Activated T-cell treated with anti-CD3 and anti-CD28 coated beads for 4 hours (primary cell): Measurements from ENCODE around the gene TMEM170B.

Experiments
- DNase-seq: peaks from one replicate; pipeline ENCODE4 v3.0.0-alpha.2; 2020

TMEM170B gene

DNA sequence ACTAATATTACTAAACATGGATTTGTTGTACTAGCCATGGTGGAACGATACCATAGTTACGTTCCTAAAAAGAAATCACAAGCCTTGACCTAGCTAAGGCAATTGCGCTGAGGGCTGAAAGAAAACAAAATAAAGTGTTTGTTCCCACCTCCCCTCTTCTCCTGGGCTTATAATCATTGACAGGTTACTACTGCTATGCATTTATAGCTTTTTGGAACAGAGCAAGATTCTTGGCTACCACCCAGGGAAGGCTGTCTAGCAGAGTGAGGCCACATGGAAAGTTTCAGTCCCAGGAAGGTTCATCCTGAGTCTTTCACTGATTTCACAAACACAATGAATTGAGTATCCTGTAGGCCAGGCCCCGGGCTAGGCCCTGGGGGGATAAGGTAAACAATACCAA lies 84.6 kb downstream of the TMEM170B start:
- no peak for DNase-seq

DNA sequence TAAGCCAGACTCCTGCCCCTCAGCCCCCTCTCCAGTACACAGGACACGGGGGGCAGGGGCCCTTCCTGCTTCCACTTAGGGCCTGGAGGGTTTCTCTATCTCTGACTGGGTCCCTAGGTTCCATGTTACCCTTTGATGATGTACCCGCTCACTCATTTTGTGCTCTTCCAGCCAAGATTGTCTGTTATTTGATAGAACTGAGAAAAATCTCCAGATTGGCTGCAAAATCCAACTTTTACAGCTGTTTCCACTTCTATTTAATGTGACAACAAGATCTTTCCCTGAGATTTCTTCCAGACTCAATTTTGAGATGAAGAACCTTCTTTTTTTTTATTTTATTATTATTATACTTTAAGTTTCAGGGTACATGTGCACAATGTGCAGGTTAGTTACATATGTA lies 85.7 kb downstream of the TMEM170B start:
- no peak for DNase-seq

DNA sequence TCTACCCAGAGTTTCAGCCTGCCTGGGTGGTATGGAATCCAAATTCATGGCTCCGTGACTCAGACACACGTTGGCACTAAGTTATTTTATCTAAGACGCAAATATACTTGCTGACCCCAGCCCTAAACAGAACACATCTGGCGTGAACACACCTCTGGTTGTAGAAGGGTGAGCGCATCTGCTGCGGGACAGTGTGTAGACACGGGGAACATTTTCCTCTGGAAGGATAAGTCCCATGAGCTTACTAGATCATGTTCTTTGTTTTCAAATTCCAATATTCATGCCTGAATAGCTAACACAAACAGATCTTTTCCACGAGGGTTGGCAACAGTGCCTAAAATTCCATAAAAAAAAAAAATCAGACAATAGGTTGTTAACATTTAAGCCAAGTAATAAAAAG lies 87.8 kb downstream of the TMEM170B start:
- DNase-seq: no peak

DNA sequence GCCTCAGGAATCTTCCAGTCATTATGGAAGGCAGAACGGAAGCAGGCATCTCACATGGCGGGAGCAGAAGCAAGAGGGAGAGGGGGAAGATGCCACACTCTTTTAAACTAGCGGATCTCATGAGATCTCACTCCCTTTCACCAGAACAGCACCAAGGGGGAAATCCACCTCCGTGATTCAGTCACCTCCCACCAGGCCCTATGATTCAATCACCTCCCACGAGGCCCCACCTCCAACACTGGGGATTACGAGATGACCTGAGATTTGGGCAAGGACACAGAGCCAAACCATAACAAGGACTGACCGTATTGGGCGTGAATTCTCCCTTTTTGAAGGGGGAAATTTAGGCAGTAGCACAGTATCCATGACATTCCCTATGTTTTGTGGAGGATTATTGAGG lies 88.8 kb downstream of the TMEM170B start:
- no peak for DNase-seq

DNA sequence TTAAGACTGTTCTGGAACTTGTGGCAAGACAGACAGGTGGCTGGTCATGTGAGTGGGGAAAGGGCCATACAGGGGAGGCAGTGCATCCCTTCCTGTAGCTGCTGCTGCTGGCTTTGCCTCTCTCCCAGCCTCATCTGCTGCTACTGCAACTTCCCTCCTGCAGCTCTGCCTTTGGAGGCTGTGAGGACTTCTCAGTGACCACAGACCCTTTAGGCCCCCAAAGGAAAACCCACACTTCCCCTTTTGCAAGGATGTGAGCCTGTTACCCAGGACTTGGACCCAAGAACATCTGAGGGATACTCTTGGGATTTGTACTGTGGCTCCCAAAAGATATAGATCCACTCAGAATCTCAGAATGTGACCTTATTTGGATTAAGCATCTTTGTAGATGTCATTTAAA lies 91.0 kb downstream of the TMEM170B start:
- DNase-seq: no peak

DNA sequence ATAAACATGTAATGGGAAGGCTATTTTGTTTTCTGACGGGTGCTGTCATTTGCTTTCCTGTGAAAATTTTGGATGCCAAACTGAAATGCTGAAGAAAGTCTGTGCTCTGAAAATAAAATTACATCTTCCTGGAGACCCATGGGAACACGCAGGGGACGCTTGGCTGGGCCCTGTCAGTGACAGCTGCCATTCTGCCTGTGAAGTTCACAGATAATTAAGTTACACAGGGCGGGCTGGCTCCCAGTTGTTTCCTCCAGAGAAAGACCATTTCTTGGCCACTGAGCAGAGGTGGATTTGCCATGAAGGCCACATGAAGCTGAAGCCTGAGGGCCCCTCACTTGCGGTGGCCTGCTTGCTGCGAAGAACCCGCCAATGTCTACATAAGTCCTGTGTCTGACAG lies 93.5 kb downstream of the TMEM170B start:
- no peak for DNase-seq

DNA sequence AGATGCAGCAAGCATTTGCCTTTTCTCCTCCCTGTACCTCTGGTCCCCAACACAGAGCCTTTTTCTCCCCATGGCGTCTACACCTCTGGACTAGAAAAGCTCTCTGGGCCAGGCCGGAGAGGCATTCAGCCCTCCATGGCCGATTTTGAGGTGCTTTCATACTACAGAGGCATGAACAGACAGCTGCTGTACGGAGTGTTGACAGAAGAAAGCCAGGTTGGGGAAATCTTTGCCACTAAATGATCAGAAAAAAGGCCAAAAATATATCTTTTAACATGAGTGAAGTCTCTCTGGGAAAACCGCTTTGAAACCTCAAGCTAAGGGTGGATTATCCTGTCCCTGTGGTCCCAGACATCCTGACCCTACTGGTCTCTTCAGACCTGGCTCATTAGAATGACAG lies 94.0 kb downstream of the TMEM170B start:
- DNase-seq: no peak

DNA sequence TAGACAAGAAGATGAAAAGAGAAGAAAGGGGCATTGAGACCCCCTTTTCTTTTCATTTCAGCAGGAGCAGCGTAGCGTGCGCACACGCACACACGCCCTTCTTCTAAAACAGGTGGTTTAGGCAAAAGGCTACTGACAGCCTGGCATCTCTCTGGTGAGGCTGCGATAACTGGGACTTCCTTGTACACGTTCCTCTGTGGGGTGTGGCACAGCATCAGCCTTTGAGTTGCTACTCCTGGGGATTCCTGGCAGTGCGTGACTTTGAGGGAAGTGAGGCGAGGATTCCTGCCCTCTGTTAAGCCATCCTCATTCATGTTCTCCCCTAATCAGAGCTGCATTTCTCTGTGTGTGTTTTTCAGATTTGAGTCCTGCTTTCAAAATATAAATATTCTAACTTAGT lies 94.7 kb downstream of the TMEM170B start:
- no peak for DNase-seq

DNA sequence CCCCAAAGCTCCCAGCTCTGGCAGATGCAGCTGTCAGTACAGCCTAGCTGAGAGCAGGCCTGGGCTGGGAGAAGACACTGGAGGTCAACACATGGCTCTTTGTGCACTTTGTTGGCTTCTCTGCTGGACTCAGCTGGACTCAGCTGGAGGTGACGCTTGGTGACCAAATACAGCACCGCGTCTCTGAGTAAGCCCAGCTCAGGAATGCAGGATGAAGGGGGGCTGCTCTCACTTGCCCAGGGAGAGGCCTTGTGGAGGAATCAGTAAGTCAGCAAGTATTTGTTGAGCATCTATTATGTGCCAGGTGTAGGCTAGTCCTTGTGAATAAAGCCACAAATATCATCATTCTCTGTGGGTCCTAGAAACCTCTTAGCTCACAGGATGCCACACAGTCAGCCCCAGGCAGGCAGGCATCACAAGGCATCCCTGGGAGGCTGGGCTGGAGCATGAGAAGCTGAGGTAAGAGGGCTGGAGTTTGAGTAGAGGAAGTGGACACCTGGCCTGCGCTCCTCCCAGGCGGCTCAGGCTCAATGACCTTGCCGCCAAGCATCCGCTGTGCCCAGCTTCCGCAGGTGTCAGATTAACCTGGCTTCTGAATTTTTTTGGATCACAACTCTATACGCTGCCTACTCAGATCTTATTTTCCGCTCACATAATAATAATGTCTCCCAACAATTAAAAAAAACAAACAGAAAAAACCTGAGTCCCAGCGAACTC lies 95.4 kb downstream of the TMEM170B start:
- DNase-seq: no peak
